IPS-NIHi11 (cell line): ENCODE measurements around the gene ODR4.
A peak's percentile ranks its signal among the peaks of the same experiment; 100 is the strongest.
"Not testable (repeated sequence)": the region's sequence is repeated elsewhere in the genome, so short reads cannot be mapped to it uniquely, and the experiment has no call there.

Experiments used
- DNase-seq: peaks from one replicate; pipeline ENCODE4 v3.0.0; 2012; ENCODE audit warnings: mixed read lengths, low spot score

Gene ODR4

DNA sequence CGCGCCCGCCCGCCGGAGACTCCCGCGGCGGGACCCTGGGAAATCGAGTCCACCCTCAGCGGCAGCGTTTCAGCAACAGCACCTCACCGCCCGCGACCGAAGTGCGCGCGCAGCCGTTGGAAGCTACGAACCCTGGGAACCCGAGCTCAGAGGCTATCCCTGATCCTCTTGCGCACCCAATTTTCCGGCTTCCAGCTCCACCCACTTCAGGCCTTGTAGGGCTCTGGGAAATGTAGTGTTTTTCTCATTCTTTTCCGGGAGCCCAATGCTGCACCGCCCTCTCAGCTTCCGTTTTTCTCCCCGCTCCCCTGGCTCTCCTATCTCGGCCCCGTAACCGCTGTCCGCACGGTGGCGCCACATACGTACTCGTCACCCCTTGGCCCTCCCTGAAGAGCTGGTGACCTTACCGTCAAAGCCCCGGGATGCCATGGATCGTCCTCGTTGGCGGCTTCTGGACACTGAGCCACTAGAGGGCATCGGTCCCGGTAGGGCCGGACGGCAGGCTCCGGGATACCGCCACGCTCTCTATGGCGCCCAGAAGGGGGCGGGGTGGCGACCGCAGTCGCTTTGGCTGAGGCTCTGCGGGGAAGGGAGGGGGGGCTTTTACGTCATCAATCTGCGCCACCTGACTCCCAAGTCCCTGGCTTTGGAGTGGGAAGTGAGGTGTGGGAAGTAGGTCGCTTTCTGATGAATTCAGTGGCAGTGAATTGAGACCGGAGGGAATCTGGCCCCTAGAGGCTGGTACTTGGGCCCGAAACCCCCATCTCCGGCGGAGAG, at the start of gene ODR4, which contains the start of gene TPR:
Gene ODR4, plus strand, starts transcription at position 687 of the 777 bp plus-strand sequence. CDS start 3,948 bp downstream, outside the sequence.
Gene TPR, minus strand, starts transcription at position 102 of the 777 bp plus-strand sequence. CDS start 225 bp downstream, outside the sequence.
- peak; percentile 92 for DNase-seq

DNA sequence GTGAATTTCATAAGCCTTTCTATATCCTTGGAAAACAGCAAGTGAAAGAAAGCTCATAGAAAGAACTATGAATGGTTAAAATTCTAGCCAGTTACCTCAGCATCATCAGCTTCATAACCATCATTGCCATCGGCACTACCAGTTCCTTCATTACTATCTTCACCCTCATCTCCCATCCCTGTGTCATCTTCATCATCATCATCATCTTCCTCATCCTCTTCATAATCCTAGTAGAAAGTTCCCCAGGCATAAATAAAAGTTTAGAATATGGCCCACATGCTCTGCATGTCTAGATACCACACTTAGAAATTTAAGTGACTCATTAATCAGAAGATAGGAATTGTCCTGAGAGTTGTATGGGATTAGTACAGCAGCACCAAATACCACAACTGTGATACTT, 49.6 kb upstream of the ODR4 start:
- no peak for DNase-seq

DNA sequence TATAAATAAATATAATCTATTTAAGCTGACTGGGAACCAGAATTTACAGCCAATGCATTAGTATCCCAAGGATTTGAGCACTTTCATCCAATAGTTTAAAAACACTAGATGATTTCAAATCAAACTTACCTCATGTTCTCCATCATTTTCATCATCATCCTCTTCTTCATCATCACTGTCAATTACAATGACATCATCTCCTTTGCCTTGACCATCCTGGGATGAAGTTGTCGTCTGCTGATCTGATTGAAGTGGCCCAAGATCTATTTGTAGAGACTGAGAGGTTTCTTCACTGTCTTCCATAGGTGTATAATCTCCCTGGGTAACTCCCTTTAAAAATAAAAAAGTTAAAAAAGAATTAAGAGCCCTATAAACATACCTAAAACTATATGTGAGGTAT, 48.3 kb upstream of the ODR4 start:
- DNase-seq, result no peak

DNA sequence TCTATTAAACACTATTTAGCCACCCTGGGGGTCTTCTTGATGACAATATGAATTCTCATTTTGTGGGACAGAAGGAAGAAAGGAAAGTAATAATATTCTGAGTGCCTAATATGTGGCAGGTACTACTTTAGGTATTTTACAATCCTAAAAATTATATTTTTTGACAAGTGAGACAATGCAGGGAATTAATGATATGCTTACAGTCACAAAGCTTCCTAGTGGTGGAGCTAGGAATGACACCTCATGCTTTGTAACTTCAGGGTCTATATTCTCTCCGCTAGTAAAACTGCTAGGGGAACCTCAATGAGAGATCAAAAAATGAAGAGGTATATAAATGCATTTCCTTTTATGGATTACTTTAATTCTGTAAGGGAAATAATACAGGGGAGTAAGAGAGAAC, 44.9 kb upstream of the ODR4 start:
- DNase-seq, result no peak

DNA sequence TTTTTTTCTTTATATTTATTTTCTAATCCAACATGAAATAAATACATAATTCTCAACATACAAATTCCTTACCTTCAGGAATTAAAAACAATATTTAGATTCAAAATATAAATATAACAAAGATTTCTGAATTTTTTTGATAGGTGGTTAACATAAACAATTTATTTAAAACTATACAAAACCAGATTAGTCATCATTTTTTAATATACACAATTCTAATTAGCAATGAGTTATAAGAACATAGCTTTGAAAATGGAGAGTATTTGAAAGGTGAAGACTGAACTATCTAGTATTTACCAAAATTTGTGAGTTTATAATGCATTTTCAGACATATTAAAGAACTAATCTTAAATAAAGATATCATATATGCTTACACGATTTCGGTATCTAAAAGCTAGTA, 38.1 kb upstream of the ODR4 start:
- DNase-seq, result no peak

DNA sequence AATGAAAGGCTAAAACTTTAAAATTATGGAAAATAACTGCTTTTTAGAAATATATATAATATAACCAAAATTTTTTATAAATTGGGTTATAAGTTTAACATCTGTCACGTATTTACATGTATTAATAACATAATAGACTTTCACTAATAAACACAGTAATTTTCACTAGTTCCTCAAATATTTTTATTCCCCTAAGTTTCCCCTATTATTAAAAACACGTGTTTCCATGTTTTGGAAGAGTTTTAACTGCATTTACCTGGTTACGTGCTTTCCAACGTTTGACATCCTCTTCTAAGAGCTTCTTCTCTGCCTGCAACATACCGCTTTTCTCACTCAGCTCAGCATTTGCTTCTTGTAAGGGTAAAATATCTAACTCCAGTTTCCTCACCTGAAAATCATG, 34.9 kb upstream of the ODR4 start:
- DNase-seq, result no peak

DNA sequence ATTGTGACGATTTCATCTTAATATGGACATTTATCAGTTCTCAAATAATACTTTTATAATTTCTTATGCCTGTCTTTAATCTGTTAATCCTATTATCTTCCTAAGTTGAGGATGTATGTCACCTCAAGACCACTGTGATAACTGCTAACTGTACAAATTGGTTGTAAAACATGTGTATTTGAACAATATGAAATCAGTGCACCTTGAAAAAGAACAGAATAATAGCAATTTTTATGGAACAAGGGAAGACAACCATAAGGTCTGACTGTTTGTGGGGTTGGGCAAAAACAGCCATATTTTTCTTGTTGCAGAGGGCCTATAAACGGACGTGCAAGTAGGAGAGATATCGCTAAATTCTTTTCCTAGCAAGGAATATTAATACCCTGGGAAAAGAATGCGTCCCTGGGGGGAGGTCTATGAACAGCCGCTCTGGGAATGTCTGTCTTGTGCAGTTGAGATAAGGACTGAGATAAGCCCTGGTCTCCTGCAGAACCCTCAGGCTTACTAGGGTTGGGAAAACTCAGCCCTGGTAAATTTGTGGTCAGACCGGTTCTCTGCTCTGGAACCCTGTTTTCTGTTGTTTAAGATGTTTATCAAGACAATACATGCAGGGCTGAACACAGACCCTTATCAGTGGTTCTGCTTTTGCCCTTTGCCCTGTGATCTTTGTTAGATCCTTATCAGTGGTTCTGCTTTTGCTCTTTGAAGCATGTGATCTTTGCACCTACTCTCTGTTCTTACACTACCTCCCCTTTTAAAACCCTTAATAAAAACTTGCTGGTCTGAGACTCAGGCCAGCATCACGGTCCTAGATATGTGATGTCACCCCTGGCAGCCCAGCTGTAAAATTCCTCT, 27.6 kb upstream of the ODR4 start:
- not testable (repeated sequence) for DNase-seq

DNA sequence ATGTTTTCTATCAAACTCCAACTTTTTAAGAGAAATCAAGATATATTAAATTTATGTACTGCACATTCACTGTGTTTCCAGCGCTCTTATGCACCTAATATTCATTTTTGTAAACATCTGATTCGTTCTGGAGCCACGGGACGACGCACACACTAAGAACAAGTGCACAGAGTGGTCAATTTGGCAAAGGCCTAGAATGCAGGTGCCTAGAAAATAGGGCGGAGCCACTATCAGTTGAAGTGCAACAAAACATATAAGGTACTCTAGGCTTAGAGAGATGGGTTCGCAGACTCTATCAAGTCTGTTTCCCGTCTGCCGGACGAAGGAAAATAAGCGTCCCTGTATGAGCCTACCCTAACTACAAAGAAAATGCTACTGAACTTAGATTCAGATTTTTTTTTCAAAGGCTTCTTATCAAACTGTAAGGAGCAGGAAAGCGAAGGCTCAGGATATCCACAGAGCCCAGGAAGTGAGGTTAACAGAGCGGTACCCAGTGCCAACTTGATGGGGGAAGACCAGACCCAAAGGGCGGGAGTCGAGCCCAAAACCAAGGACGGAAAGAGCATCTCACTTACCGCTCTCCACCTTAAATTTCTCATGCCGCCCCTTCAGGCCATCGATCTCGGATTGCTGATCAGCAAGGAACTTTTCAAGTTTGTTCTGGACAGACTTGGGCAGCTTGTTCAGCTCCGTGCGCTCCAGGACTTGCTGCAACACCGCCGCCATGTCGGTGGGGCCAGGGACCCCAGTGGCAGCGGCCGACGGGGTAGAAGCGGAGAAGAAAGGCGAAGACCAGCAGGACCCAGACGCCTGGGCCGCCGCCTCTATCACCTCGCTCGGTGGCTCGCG, 1.1 kb upstream of the ODR4 start:
- peak; percentile 25 for DNase-seq

DNA sequence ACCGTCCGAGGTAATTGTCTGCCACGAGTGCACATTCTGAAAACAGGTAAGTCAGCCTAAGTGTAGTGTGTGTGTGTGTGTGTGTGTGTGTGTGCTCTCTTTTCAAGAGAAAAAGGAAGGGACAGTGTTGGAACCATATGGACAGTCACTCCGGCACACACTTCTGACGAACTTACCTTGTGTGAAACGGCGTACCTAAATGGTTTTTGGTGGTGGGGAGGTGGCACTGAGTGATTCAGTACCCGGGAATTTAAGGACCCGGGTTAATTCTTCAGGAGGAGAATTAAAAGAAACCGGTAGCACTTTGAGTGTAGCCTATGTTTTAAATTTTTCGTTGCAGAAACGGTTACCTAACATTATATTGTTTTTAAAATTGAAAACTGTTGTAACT, 286 bp downstream of the ODR4 start:
- no peak for DNase-seq

DNA sequence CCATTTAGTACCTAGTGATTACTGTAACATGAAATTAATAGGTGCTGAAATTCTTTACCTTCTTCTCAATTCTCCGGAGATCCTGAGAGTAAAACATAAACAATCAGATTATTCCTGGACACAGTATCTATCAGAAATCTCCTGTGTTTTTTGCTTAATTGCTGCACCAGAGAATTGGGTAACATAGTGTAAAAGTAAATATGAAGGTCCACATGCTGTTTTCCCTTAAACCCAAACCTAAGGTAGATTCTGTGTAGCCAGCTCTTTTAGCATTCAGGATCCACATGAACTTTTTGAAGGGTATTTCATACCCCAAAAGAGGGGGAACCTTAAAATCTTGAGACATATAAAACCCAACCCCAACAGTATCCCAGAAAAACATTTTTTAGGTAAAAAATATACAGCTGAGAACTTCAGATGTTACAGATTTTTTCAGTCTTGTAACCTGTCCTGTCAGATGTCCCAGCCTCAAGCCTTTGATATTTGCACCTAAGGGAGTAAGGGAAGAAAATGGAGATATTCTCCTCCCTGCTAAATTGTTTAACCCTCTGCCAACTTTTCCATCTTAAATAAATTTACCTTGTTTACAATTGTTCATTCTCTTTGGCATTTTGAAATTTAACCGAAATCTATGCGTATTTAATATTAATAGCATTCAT, 11.2 kb downstream of the ODR4 start:
- DNase-seq, result no peak

DNA sequence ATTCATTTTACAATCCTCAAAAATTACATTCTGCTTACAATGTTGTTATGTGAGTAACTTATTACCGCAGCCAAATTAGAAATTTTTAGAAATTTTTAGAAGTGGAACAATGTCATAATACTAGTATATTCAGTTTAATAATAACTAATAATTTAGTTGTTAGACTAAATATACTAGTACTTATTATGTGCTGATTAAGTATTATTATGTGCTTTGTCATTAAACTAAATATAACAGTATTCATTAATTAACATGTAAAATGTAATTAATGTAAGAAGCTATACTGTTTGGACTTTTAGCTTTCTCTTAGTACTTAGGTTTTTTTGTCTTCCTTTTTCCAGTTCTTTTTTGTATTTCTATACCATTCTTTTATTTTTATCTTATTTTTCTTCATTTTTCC, 15.3 kb downstream of the ODR4 start:
- DNase-seq, result no peak

DNA sequence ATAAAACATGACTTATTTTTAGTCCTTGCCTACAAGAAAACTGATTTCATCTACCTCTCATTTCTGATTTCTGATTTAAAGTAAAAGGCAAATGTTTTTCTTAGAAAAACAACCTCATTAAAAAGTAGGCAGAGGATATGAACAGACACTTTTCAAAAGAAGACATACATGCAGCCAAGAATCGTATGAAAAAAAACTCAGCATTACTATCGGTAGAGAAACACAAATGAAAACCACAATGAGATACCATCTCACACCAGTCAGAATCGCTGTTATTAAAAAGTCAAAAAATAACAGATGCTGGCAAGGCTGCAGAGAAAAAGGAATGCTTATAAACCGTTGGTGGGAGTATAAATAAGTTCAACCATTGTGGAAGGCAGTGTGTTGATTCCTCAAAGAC, 16.2 kb downstream of the ODR4 start:
- DNase-seq, result no peak

DNA sequence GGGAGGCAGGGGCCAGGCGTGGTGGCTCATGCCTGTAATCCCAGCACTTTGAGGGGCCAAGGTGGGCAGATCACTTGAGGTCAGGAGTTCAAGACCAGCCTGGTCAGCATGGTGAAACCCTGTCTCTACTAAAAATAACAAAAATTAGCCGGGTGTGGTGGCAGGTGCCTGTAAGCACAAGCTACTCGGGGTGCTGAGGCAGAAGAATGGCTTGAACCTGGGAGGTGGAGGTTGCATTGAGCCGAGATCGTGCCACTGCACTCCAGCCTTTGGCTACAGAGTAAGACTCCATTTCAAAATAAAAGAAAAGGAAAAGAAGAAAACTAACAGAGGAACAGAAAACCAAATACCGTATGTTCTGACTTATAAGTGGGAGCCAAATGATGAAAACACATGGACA, 17.1 kb downstream of the ODR4 start:
- DNase-seq, result not testable (repeated sequence)

DNA sequence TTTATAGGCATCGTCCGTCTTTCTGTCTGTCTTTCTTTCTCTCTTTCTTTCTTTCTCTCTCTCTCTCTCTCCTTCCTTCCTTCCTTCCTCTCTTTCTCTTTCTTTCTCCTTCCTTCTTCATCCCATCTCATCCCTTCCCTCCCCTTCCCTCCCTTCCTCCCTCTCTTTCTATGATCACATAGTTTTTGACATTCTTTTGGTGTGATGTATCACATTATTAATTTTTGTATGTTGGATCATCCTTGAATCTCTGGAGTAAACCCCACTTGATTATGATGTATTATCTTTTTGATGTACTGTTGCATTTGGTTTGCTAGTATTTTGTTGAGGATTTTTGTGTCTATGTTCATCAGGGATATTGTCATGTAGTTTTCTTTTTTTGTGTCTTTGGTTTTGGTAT, 25.8 kb downstream of the ODR4 start:
- DNase-seq, result not testable (repeated sequence)

DNA sequence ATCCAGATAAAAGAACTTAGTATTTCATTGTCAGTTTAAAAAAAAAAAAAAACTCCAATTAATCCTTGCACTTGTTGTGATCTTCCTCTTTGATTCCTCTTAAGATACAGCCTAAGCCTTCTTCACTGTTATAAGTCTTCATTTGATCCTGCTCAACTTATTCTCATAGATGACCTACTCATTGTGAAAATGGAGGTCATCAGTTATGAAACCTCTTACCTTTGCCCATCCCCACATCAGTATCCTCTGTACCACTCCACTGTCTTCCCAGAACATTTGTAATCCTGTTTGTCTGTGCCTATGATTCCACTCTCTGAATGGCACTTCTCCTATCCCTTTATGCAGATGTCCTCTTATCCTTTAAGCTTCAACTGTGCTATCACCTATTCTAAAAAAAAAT, 28.0 kb downstream of the ODR4 start:
- DNase-seq, result no peak

DNA sequence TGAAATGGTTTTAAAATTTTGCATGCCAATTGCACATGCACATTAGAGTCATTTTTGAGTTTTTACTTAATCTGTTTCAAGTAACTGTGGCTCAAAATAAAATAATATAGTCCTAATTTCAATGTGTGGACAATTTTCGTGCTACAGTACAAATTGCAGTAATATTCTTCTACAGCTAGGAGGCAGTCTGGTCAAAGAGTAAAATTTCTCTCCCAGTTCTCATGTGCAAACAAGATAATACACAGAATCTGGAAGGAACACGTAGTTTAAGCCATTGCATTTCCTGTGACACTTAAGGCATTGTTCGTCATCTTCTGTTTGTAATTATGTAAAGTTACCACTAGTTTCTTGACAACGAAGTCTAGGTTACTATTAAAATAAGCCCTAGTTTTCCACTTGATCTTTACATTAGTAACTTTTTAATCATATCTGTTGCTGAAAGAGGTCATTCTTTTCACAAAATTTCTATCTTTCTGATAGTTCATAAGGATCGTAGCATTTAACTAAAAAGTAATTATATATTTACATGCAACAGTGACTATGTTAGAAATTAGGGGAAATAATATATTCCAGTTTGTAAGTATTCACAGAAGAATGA, 28.9 kb downstream of the ODR4 start:
- peak; percentile 32 for DNase-seq

DNA sequence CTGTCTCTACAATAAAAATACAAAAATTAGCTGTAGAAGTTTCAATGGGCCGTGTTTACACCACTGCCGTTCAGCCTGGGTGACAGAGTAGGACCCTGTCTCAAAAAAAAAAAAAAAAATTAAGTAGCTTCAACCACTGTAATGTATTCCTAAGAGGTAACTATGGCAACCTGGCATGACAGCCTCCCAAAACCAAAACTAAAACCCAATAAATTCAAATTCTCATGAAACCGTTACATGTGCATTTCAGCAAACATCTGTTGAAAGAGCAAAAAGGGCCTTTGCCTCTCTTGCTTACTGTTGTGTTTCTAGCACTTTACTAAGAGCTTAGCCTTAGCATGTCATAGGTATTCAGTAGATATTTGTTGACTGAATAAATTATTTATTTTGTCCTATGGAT, 33.5 kb downstream of the ODR4 start:
- DNase-seq, result no peak

DNA sequence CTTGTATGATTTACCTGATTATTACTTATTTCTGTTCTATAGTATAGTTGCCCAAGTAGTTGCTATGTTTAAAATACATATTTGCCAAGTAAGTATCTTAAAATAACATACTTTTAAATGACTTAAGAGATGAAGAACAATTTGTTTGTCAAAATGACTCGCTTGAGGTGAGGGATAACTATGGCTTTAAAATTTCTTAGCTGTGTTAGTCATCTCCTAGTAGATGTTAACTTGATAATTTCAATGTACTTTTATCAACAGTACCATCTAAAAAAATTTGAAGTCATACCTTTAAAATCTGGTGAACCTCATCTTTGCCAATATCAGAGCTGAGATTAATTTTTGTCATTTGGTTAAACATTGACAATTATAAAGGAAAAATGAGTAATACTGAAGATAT, 37.7 kb downstream of the ODR4 start:
- no peak for DNase-seq

DNA sequence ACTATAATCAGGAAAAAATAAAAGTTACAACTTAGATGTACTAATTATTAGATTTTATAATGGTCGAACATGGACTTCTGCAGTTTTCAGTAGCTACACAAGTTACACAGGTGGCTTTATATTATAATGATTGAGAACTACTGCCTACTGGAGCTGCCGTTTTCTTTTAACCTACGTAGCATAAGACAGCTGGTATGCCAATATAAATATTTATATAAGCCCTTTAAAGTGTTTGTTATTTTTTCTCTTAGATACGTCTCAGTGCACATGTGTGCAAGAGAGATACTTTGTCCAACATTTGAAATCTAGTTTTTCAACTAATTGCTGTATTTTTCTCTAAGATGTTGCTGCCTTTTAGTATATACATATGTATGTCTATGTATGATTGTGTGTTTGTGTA, 42.9 kb downstream of the ODR4 start:
- DNase-seq, result no peak

DNA sequence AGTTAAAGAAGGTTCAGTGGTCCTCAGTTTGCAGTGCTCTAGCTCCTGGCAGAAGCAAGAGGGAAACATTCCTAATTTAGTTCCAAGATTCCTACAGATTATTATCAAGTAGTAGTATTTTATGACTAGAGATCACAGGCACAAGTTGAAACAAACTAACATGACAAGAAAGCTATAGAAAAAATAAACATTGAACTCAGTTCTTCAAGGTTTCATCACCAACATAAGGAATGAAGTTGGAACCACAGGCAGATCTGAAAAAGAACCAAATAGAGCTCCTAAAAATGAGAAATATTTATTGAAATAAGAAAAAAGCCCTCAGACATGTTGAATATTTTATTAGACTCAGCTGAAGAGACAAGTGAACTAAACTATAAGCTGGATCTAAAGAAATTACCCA, 44.7 kb downstream of the ODR4 start:
- no peak for DNase-seq

DNA sequence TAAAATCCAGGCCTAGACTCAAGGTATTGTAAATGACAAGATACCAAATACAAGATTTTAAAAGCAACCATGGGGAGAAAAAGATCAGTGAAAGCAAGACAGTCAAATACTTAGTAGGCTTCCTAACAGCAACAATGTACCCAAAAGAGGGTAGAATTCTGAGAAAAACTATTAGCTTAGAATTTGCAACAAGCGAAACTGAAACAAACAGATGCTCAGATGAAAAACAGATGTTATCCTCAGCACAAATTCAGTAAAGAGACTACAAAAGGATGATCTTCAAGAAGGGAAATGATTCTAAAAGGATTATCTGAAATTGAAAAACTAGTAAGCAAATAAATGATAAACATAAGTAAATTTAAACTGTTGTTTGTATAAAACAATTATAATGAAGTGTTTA, 45.3 kb downstream of the ODR4 start:
- DNase-seq, result no peak
